ENCODE results near the gene ZC3H4. TPM values are rescaled to one million over a fixed set of nuclear protein-coding genes. Genes with fewer than 3 reads are reported as not detected.

The ZC3H4 gene
- total and polyA plus RNA-seq, 2 donors from 2014 or later, result 5.7 to 55.2 TPM

- no peak overlapping the region for H3K9ac ChIP-seq (ENCODE audit: low read length in 3 of 3)
- H3K27me3 ChIP-seq (ENCODE audit: control insufficient read depth, insufficient read depth, low read length), result no peaks in the 10 kb centered on the region
- intact Hi-C loops (cut with DNase I), result no loop called here
- no peaks in the 10 kb centered on the region for H3K36me3 ChIP-seq (ENCODE audit: control insufficient read depth in 2 of 3, insufficient read depth in 3 of 3, low read length in 3 of 3)
- H3K4me1 ChIP-seq (ENCODE audit: control insufficient read depth in 2 of 3, insufficient read depth in 2 of 3, low read depth in 1 of 3, low read length in 3 of 3), result peaks cover 0 to 2% (median 0%) of the 10 kb centered on the region in 3 donors
- H3K4me3 ChIP-seq (ENCODE audit: low read length in 3 of 3), result no peak overlapping the region
- H3K9me3 ChIP-seq (ENCODE audit: control insufficient read depth in 2 of 3, insufficient read depth in 1 of 3, low read length in 3 of 3), result no peaks in the 10 kb centered on the region
- FAIRE-seq (no peak), DNase-seq (no peak)
- H3K27ac ChIP-seq (ENCODE audit: low read depth in 2 of 2, low read length in 2 of 2), result no peak overlapping the region
- no peak for TF ChIP-seq CTCF (IDR thresholded peaks at IDR 0.05; ENCODE audit: borderline replicate concordance, extremely low read depth, insufficient read depth)
Measured at GRCh38 chr19:47045867-47046470, 67.6 kb downstream of the ZC3H4 start.

- Histone ChIP-seq H3K9me3 (ENCODE audit: control insufficient read depth in 2 of 3, insufficient read depth in 1 of 3, low read length in 3 of 3) (no peaks in the 10 kb centered on the region), H3K4me1 (ENCODE audit: control insufficient read depth in 2 of 3, insufficient read depth in 2 of 3, low read depth in 1 of 3, low read length in 3 of 3) (peaks cover 0 to 2% (median 0%) of the 10 kb centered on the region in 3 donors), H3K27me3 (ENCODE audit: control insufficient read depth, insufficient read depth, low read length) (no peaks in the 10 kb centered on the region), H3K4me3 (ENCODE audit: low read length in 3 of 3) (no peak overlapping the region), H3K27ac (ENCODE audit: low read depth in 2 of 2, low read length in 2 of 2) (no peak overlapping the region), H3K9ac (ENCODE audit: low read length in 3 of 3) (no peak overlapping the region), H3K36me3 (ENCODE audit: control insufficient read depth in 2 of 3, insufficient read depth in 3 of 3, low read length in 3 of 3) (no peaks in the 10 kb centered on the region)
- no peak for TF ChIP-seq CTCF (IDR thresholded peaks at IDR 0.05; ENCODE audit: borderline replicate concordance, extremely low read depth, insufficient read depth)
- FAIRE-seq (no peak), DNase-seq (no peak)
- intact Hi-C loops (cut with DNase I), result no loop called here
Measured at GRCh38 chr19:47044946-47045866, 68.4 kb downstream of the ZC3H4 start.

- FAIRE-seq, result no peak
- Histone ChIP-seq H3K4me1 (ENCODE audit: control insufficient read depth in 2 of 3, insufficient read depth in 2 of 3, low read depth in 1 of 3, low read length in 3 of 3) (peaks cover 0 to 4% (median 0%) of the 10 kb centered on the region in 3 donors), H3K27ac (ENCODE audit: low read depth in 2 of 2, low read length in 2 of 2) (no peak overlapping the region), H3K4me3 (ENCODE audit: low read length in 3 of 3) (no peak overlapping the region), H3K36me3 (ENCODE audit: control insufficient read depth in 2 of 3, insufficient read depth in 3 of 3, low read length in 3 of 3) (no peaks in the 10 kb centered on the region), H3K9me3 (ENCODE audit: control insufficient read depth in 2 of 3, insufficient read depth in 1 of 3, low read length in 3 of 3) (no peaks in the 10 kb centered on the region), H3K27me3 (ENCODE audit: control insufficient read depth, insufficient read depth, low read length) (no peaks in the 10 kb centered on the region), H3K9ac (ENCODE audit: low read length in 3 of 3) (no peak overlapping the region)
- intact Hi-C loops (cut with DNase I), result no loop called here
- peak in 1 of 5 donors; percentile 60 for DNase-seq
- no peak for TF ChIP-seq CTCF (IDR thresholded peaks at IDR 0.05; ENCODE audit: borderline replicate concordance, extremely low read depth, insufficient read depth)
Measured at GRCh38 chr19:47040869-47041268, 72.7 kb downstream of the ZC3H4 start.

All from kidney (tissue), 14 donors.